Measurements from ENCODE around the gene SYCN. TPM values are rescaled to one million over a fixed set of nuclear protein-coding genes. Genes with fewer than 3 reads are reported as not detected.

SYCN gene
- polyA plus RNA-seq, 3 donors: not detected

GRCh38 chr19:39179754-39180153, 24.3 kb downstream of the SYCN start:
- Mint-ChIP-seq H3K4me3 (no peak overlapping the region), H3K4me1 (no peaks in the 10 kb centered on the region), H3K27me3 (ENCODE audit: low read depth in 3 of 3) (peaks cover 0 to 3% (median 0%) of the 10 kb centered on the region in 3 donors), H3K9me3 (peaks cover 0 to 2% (median 0%) of the 10 kb centered on the region in 7 donors), H3K27ac (peak overlapping the region in 1 of 7 donors; percentile 72), H3K36me3 (peaks cover 14 to 50% of the 10 kb centered on the region in 2 donors)
- no peaks in the 10 kb centered on the region for H3K9me3 ChIP-seq (replicated peaks in 1 of 2; ENCODE audit: control insufficient read depth in 1 of 2, insufficient read depth in 1 of 2, low read length in 2 of 2)
- no peaks in the 10 kb centered on the region for H3K79me2 ChIP-seq (ENCODE audit: insufficient read depth, low read length)
- H3K4me3 ChIP-seq (replicated peaks in 1 of 3; ENCODE audit: low read depth in 2 of 3, low read length in 3 of 3): no peak overlapping the region
- H3K4me2 ChIP-seq (replicated peaks; ENCODE audit: extremely low read depth, low read length, poor library complexity, severe bottlenecking): no peak overlapping the region
- WGBS (ENCODE audit: insufficient coverage): 95% methylated on average over 7 of the region's 10 CpGs
- no peaks in the 10 kb centered on the region for H4K20me1 ChIP-seq (ENCODE audit: insufficient read depth, low read length)
- peaks cover 30 to 50% of the 10 kb centered on the region in 2 donors for H3K36me3 ChIP-seq (replicated peaks in 1 of 2; ENCODE audit: control insufficient read depth in 1 of 2, insufficient read depth in 2 of 2, low read length in 2 of 2)
- no peaks in the 10 kb centered on the region for H3K4me1 ChIP-seq (ENCODE audit: control insufficient read depth in 1 of 2, insufficient read depth in 2 of 2, low read length in 2 of 2)
- no peaks in the 10 kb centered on the region for H3K27me3 ChIP-seq (ENCODE audit: control insufficient read depth in 2 of 2, insufficient read depth in 2 of 2, low read length in 2 of 2)
- TF ChIP-seq CTCF (IDR thresholded peaks at IDR 0.05): no peak
- no peak overlapping the region for H2AFZ ChIP-seq (ENCODE audit: insufficient read depth, low read depth, low read length, poor library complexity, severe bottlenecking)
- no peak overlapping the region for H3K9ac ChIP-seq (ENCODE audit: insufficient read depth, low read length, poor library complexity, severe bottlenecking)
- no peak for DNase-seq
- intact Hi-C loops (cut with micrococcal nuclease): no loop called here
- H3K27ac ChIP-seq (ENCODE audit: low read depth in 1 of 2, low read length in 2 of 2): no peak overlapping the region

GRCh38 chr19:39178296-39179006, 25.6 kb downstream of the SYCN start:
- intact Hi-C loops (cut with micrococcal nuclease): no loop called here
- DNase-seq: no peak
- H3K36me3 Mint-ChIP-seq: peaks cover 14 to 56% of the 10 kb centered on the region in 2 donors
- Histone ChIP-seq H3K27ac (ENCODE audit: low read depth in 1 of 2, low read length in 2 of 2) (no peak overlapping the region), H3K9me3 (replicated peaks in 1 of 2; ENCODE audit: control insufficient read depth in 1 of 2, insufficient read depth in 1 of 2, low read length in 2 of 2) (no peaks in the 10 kb centered on the region), H2AFZ (ENCODE audit: insufficient read depth, low read depth, low read length, poor library complexity, severe bottlenecking) (no peak overlapping the region), H3K36me3 (replicated peaks in 1 of 2; ENCODE audit: control insufficient read depth in 1 of 2, insufficient read depth in 2 of 2, low read length in 2 of 2) (peaks cover 35 to 57% of the 10 kb centered on the region in 2 donors), H3K4me1 (ENCODE audit: control insufficient read depth in 1 of 2, insufficient read depth in 2 of 2, low read length in 2 of 2) (no peaks in the 10 kb centered on the region), H3K9ac (ENCODE audit: insufficient read depth, low read length, poor library complexity, severe bottlenecking) (no peak overlapping the region), H4K20me1 (ENCODE audit: insufficient read depth, low read length) (no peaks in the 10 kb centered on the region), H3K4me3 (replicated peaks in 1 of 3; ENCODE audit: low read depth in 2 of 3, low read length in 3 of 3) (no peak overlapping the region), H3K27me3 (ENCODE audit: control insufficient read depth in 2 of 2, insufficient read depth in 2 of 2, low read length in 2 of 2) (no peaks in the 10 kb centered on the region), H3K4me2 (replicated peaks; ENCODE audit: extremely low read depth, low read length, poor library complexity, severe bottlenecking) (no peak overlapping the region), H3K79me2 (ENCODE audit: insufficient read depth, low read length) (no peaks in the 10 kb centered on the region)
- 93% methylated on average over 17 of the region's 30 CpGs for WGBS (ENCODE audit: insufficient coverage)
- H3K27me3 Mint-ChIP-seq (ENCODE audit: low read depth in 3 of 3): peaks cover 0 to 3% (median 0%) of the 10 kb centered on the region in 3 donors
- no peaks in the 10 kb centered on the region for H3K4me1 Mint-ChIP-seq
- no peak for TF ChIP-seq CTCF (IDR thresholded peaks at IDR 0.05)
- peaks cover 0 to 2% (median 0%) of the 10 kb centered on the region in 7 donors for H3K9me3 Mint-ChIP-seq
- H3K27ac Mint-ChIP-seq: no peak overlapping the region
- no peak overlapping the region for H3K4me3 Mint-ChIP-seq
